HFFc6 (cell line): Measurements from ENCODE around the gene NRDC. TPM values are rescaled to one million over a fixed set of nuclear protein-coding genes. Genes with fewer than 3 reads are reported as not detected.
A peak's percentile ranks its signal among the peaks of the same experiment; 100 is the strongest.

Experiments
- DNase-seq: peaks from one replicate; pipeline ENCODE4 v3.0.0-alpha.2; 2018
- H3K27ac Mint-ChIP-seq: 2 replicates; pipeline ENCODE4 v1.8.0; 2020; ENCODE audit warnings: mild to moderate bottlenecking, mixed read lengths
- H3K27me3 Mint-ChIP-seq: 2 replicates; pipeline ENCODE4 v1.8.0; 2021; ENCODE audit warnings: mild to moderate bottlenecking, moderate library complexity, mixed read lengths; ENCODE audit not compliant: insufficient read depth
- H3K36me3 Mint-ChIP-seq: 2 replicates; pipeline ENCODE4 v1.8.0; 2021; ENCODE audit warnings: low read depth, mixed read lengths
- H3K4me1 Mint-ChIP-seq: 2 replicates; pipeline ENCODE4 v1.8.0; 2020; ENCODE audit warnings: low read depth, mixed read lengths
- H3K4me3 Mint-ChIP-seq: 2 replicates; pipeline ENCODE4 v1.8.0; 2020; ENCODE audit warnings: mild to moderate bottlenecking, moderate library complexity, mixed read lengths
- H3K9me3 Mint-ChIP-seq: 2 replicates; pipeline ENCODE4 v1.8.0; 2020; ENCODE audit warnings: mild to moderate bottlenecking, mixed read lengths
- CTCF ChIP-seq: fragments of 200-600 bp; sonication (generic); IDR thresholded peaks from 2 replicates; pipeline ENCODE4 v1.5.0; 2021; ENCODE audit warnings: antibody characterized with exemption, mild to moderate bottlenecking
- total RNA-seq, 6 experiments: library from RNA; stranded (reverse); fragmentation: NEBNext Ultra II Directional; extraction: Animal tissue kit (Norgen Biotek cat#: 25700); gene quantifications; 2 replicates in 1 of 6; 3 replicates in 5 of 6; pipeline ENCODE4 v1.2.3, GENCODE V29; 2021

The NRDC gene
- total RNA-seq, 6 experiments from 2014 or later, result 186 to 207 (median 193) TPM

DNA sequence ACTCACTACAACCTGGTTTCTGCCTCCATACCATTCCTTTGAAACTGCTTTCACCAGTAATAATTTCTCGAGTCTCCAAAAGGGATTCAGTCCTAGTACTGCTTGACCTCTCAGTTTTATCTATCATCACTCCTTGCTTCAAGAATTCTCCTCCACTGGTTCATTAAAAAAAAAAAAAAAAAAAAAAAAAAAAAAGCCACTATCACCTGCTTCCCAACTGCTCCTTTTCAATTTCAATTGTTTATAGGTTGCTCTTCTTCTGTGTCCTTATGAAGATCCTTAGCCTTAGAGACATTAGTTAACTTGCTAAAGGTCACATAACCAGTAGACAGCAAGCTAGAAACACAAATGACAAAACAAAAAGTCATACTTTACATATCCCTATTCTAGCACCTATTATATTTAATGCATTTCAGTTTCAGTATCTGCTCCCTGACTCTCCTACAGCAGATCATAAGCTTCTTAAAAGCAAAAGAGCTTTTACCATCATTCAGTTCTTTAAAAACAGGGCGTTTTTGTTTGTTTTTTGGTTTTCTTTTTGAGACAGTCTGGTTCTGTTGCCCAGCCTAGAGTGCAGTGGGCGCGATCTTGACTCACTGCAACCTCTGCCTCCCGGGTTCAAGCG is 7.1 kb downstream of the NRDC start:
- peaks cover under 1% of the 10 kb centered on the region; the same call in 1 of the 2 replicates for H3K9me3 Mint-ChIP-seq
- H3K27me3 Mint-ChIP-seq, result peaks cover 2% of the 10 kb centered on the region
- H3K27ac Mint-ChIP-seq, result peak overlapping the region; percentile 34; the same call in 1 of the 2 replicates
- H3K4me1 Mint-ChIP-seq, result peaks cover 55% of the 10 kb centered on the region
- DNase-seq, result no peak
- no peak overlapping the region for H3K4me3 Mint-ChIP-seq
- no peak for TF ChIP-seq CTCF
- H3K36me3 Mint-ChIP-seq, result peaks cover 10% of the 10 kb centered on the region

GRCh38 chr1:51870603-51871350 is 7.8 kb downstream of the NRDC start:
- Mint-ChIP-seq H3K27me3 (peaks cover 2% of the 10 kb centered on the region), H3K4me3 (no peak overlapping the region), H3K4me1 (peaks cover 48% of the 10 kb centered on the region), H3K36me3 (peaks cover 10% of the 10 kb centered on the region), H3K9me3 (no peaks in the 10 kb centered on the region), H3K27ac (peak overlapping the region; percentile 34; the same call in 1 of the 2 replicates)
- DNase-seq, result no peak
- TF ChIP-seq CTCF, result no peak

- H3K27me3 Mint-ChIP-seq, result no peaks in the 10 kb centered on the region; the same call in none of the 2 replicates
- H3K4me1 Mint-ChIP-seq, result peaks cover 35% of the 10 kb centered on the region
- peaks cover 5% of the 10 kb centered on the region; the same call in 1 of the 2 replicates for H3K36me3 Mint-ChIP-seq
- H3K27ac Mint-ChIP-seq, result peak overlapping the region; percentile 9; the same call in 1 of the 2 replicates
- no peak overlapping the region for H3K4me3 Mint-ChIP-seq
- no peak for TF ChIP-seq CTCF
- DNase-seq, result no peak
- H3K9me3 Mint-ChIP-seq, result no peaks in the 10 kb centered on the region
These were observed 10.9 kb downstream of the NRDC start for GRCh38 chr1:51867479-51868232.

- Mint-ChIP-seq H3K27me3 (no peaks in the 10 kb centered on the region; the same call in 1 of the 2 replicates), H3K4me1 (peaks cover 24% of the 10 kb centered on the region), H3K27ac (no peak overlapping the region), H3K36me3 (peaks cover 15% of the 10 kb centered on the region; the same call in 1 of the 2 replicates), H3K4me3 (no peak overlapping the region), H3K9me3 (no peaks in the 10 kb centered on the region)
- DNase-seq, result no peak
- TF ChIP-seq CTCF, result no peak
These were observed 15.1 kb downstream of the NRDC start for GRCh38 chr1:51863384-51863783.

DNA sequence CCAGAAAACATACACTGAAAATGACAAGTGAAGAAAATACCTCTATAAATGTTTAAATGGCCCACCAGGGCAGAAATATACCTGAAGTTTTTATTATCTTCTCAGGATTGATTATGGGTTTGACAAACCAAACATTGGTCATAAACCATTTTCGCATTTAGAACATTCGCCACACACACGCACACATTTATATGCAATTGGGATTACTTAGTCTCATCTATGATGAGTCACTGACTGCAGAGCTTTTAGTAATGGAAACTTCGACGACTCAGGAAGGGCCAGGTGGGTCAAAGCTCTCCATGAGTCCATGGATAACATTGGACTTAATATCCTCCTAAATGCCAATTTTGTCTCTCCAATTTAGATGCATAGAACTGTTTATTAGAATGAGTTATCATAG is 16.9 kb downstream of the NRDC start:
- TF ChIP-seq CTCF, result no peak
- Mint-ChIP-seq H3K9me3 (no peaks in the 10 kb centered on the region), H3K36me3 (peaks cover 9% of the 10 kb centered on the region; the same call in 1 of the 2 replicates), H3K4me1 (peaks cover 7% of the 10 kb centered on the region; the same call in 1 of the 2 replicates), H3K27ac (no peak overlapping the region), H3K27me3 (no peaks in the 10 kb centered on the region), H3K4me3 (no peak overlapping the region)
- DNase-seq, result no peak
